Measurements from ENCODE around the gene ZNF860.
"Not testable (repeated sequence)": the region's sequence is repeated elsewhere in the genome, so short reads cannot be mapped to it uniquely, and the experiment has no call there.

ZNF860 gene

DNA sequence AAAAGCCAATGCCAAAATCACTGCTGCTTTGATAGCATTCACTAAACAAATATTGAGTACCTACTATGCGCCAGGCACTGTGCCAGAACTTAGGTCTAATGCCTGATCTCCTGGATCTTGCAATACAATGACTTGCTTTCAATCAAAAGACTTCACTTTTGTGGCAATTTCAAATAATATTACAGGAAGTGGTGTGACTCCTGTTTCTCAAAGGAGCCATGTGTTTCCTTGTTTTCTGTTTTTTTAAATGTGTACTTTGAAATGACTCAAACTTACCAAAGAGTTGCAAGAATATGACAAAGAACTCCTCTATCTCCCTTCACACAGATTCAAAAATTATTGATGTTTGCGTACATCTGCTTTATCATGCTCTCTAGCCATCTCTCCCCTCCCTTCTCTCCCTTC lies 18.7 kb upstream of the ZNF860 start:
- DNase-seq = no peak

DNA sequence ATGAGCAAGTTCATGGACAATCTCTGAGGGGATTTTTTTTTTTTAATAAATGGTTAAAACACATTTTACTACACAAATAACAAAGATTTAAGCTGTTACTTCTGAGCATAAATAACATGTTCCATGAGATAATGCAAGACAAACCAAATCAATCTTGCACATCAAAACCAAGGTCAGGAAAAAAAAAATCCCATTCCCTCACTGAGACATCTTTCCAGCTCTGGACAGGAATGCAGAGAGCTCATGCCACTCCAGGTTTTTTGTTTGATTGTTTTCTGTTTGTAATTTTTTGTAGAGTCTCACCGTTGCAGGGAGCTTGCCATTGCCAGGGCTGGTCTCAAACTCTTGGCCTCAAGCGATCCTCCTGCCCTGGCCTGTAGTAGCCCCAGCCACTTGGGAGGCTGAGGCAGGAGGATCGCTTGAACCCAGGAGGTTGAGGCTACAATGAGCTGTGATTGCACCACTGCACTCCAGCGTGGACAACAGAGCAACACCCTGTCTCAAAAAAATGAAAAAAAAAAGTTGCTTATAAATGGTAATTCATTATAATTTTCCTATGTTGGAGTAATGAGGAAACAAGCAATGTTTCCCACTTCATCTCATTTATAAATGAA lies 14.5 kb upstream of the ZNF860 start:
- no peak for DNase-seq

DNA sequence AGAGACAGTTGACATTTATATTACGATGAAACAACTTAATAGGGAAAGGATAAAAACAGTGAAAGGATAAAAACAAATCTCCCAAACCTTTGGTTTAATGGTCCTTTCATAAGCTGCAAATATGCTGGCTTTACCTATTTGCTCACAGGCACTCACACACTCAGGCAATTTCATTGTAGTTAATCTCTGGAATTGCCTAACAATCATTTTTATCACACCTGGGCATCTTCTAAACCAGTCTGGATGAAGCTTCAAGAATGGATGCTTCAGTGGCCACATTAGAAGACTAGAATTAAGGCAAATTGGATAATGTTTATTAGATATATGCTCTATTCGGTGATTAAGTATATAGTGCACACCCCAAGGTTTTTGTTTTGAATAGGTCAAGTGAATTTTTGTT lies 14.0 kb upstream of the ZNF860 start:
- DNase-seq = no peak

GRCh38 chr3:31968369-31968926 lies 13.1 kb upstream of the ZNF860 start:
- DNase-seq = no peak

- DNase-seq = no peak
Observed at GRCh38 chr3:31968927-31969418, 12.6 kb upstream of the ZNF860 start.

DNA sequence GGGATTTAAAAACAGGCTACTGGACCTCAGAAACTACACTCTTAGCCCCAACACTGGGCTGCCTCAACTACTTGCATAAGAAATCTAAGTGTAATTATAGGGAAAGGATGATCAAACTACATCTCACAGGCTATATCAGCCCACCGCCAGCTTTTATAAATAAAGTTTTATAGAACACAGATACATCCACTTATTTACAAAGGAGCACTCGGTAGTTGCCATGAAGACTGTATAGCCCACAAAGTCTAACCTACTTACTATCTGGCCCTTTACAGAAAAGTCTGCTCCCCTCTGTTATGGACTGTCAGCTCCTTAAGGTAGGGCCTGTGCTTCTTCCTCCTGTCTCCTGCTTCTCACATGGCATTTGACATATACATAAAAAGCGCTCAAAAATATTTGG lies 9.9 kb upstream of the ZNF860 start:
- no peak for DNase-seq

DNA sequence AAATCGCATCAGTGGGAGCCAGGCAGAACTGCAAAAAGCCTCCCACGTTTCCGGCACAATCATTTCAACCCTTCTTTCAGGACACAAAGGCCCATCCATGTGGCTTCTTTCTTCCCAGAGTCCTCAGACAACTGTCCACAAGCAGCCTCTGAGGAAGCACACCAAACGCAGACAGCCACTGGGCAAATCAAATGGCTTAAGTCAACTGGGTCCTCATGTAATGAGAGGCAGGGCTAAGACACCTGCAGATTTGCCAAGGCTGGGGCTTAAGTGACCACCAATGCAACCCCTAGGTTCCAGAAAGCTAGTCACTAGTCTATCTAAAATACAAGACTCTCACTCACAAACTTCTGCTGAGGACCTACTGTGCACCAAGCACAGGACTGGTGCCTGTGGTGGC lies 8.5 kb upstream of the ZNF860 start:
- DNase-seq = no peak

GRCh38 chr3:31973837-31974236 lies 7.7 kb upstream of the ZNF860 start:
- no peak for DNase-seq

DNA sequence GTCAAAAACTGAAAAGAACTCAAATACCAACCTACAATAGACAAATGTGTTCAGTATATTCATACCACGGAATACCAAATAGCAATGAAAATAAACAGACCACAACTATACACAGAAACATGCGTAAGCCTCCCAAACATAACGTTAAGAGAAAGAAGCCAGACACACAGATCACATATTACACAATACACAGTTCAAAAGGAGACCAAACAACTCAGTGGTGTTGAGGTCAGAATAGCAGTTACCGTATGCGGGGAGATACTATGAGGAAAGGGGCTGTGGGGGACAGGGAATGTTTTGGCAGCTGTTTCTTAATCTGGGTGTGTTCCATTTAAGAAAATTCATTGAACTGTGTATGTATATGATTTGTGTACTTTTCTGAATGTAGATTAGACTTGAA lies 7.1 kb upstream of the ZNF860 start:
- no peak for DNase-seq

DNA sequence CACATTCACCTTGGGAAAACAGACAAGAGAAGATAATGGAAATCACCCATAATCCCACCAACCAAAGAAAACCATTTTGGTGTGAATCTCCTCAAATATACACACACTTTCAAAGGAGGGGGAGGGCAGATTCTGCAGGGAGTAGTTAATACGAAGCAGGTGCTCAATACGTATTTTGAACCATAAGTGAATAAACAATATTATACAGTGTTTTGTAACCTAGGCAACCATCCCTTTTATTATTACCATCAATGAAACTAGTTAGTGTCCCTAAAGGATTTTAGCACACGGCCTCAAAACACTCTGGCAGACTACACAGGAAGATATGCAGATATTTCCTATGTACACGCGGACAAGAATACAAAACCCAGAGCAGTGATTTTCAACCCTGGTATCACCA lies 6.6 kb upstream of the ZNF860 start:
- no peak for DNase-seq

DNA sequence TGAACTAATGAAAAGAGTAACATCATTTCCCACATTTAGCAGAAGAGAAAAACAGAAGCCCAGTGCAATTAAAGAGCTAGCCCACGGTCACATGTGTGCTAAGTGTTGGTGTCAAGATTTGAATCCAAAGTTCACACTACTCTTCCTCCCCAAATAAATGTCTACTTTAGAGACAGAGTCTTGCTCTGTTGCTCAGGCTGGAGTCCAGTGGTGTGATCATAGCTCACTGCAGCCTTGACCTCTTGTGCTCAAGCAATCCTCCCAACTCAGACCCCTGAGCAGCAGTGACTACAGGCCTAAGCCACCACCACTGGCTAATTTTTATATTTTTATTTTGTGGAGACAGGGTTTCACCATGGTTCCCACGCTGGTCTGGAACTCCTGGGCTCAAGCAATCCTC lies 5.2 kb upstream of the ZNF860 start:
- DNase-seq = no peak

- DNase-seq = no peak
Observed at GRCh38 chr3:31977736-31978135, 3.8 kb upstream of the ZNF860 start.

GRCh38 chr3:31978553-31978952 lies 3.0 kb upstream of the ZNF860 start:
- no peak for DNase-seq

DNA sequence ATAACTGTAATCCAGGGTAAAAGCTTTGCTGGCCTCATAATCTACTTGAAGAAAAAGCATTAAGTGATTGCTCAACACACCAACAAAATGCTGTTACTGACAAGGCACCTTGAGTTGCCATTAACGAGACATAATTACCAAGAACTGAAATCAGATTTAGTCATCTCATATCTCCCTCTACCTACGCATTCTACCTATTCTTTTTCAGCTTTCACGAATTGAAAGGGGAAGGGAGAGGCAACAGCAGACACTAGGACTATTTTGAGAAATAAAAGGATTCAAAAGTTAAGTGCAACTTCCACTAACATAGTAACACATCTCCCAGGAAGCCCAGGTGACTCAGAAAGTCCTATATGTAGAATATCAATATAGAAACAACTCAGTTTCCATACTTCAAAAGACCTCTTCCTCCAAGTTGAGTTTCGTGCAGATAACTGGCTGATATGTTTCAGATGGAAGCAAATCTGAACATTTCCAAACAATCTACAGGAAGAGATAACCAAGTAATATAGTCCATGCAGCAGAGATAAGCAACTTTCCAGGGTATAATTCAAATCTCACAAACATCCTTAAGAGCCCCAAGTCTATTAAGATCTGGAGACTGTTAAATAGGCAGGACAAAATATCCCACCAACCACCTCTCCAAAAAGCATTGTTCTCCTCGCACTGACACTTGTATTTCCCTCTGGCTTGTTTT lies 2.4 kb upstream of the ZNF860 start:
- DNase-seq = no peak

DNA sequence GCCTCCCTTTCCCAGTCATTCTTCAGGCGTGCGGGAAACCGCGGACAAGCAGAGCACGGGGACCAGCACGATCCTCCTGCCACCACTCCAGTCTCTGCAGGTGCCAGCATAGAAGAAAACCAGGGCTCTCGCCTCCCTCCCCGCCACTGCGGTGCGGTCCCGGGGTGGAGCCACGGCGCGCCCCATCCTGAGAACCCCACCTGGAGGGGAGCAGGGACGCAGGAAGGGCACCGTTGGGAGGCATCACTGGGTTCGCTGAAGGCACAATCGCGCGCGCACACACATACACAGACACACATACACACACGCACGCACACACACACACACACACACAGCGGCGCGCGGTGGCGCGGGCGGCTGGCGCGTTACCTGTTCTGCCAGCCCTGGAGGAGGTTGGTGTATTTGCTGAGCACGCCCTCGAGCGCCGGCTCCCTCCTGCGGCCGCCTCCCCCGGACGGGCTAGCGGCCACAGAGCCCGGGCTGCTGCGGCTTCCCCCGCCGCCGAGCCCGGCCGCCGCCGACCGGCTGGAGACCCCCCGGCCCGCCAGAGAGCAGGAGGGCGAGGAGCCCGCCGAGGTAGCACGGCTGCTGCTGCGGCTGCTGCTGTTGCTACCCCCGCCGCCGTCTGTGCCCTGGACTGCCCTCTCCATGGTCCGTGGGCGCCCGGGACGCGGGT lies 882 bp upstream of the ZNF860 start:
- peak; percentile 41 for DNase-seq

DNA sequence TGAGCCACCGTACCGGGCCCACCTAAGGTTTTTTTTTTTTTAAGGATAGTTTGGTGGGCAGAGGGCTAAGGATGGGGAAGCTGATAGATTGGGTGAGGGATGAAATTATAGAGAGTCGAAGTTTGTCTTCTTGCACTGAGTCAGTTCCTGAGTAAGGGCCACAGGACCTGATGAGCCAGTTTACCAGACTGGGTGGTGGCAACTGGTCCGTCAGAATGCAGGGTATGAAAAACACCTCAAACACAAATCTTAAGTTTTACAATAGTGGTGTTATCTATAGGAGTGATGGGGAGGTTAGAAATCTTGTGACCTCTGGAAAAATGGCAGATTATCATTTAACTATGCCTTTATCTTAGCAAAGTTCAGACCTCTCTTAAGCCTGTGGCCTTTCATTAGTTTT lies 2.8 kb downstream of the ZNF860 start:
- DNase-seq = no peak

GRCh38 chr3:31985831-31986230 lies 4.3 kb downstream of the ZNF860 start:
- no peak for DNase-seq

DNA sequence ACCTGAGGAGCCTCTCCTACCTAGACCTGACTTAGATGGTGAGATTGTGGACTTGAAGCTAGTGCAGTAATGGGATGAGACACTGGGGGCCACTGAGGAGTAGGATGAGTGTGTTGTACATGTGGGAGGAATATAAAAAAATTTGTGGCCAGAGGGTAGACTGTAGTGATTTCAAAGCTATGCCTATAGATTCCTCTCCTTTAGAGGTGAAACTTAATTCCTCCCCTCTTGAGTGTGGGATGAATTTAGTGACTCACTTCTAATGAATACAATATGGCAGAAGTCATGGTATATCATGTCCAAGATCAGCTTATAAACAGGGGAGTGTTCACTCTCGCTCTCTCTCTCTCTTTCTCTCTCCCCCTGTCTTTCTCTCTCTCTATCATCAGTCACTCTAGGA lies 6.7 kb downstream of the ZNF860 start:
- no peak for DNase-seq

GRCh38 chr3:31992995-31993394 lies 11.4 kb downstream of the ZNF860 start:
- not testable (repeated sequence) for DNase-seq

- no peak for DNase-seq
Observed at GRCh38 chr3:31993843-31994242, 12.3 kb downstream of the ZNF860 start.

DNA sequence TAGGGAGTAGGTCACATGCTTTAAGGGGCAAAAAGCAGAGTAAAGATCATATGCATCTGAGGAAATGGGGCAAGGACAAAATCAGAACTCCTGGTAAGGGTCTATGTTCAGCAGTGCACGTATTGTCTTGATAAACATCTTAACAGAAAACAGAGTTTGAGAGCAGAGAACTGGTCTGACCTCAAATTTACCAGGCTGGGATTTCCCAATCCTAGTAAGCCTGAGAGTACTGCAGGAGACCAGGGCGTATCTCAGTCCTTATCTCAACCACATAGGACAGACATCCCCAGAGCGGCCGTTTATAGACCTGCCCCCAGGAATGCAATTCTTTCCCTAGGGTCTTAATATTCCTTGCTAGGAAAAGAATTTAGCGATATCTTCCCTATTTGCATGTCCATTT lies 13.5 kb downstream of the ZNF860 start:
- DNase-seq = not testable (repeated sequence)

- DNase-seq = no peak
Observed at GRCh38 chr3:31996195-31996594, 14.6 kb downstream of the ZNF860 start.

- no peak for DNase-seq
Observed at GRCh38 chr3:31997500-31997899, 15.9 kb downstream of the ZNF860 start.

DNA sequence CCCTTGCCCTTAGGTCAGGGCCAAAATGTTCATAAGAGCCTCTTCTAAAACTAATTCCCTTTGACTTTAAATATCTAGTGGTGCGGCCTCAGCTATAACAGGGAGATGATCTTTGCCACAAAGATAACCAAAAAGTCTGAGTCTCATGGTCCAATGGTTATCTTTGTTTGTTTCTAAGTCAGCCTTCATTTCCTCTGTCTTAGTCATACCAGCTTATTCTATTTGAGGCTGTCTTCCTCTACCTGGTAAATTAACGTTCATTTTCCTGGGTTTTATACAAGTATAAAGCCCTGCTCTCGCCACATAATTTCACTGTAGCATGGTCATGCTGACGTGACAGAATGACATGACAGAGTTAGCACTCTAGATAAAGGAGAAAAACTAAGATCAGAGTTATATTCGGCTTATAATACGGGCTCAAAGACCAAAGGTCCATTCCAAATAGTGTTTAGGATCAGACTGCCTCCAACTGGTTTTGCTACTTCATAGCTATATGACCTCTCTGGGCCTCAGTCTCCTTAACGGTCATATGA lies 18.4 kb downstream of the ZNF860 start:
- DNase-seq = no peak
